GM21717 (cell line): Measurements from ENCODE around the gene AFAP1.
"Not testable (repeated sequence)": the region's sequence is repeated elsewhere in the genome, so short reads cannot be mapped to it uniquely, and the experiment has no call there.

Experiments used
- ATAC-seq: cut with Tn5 transposase; IDR thresholded peaks from one replicate; pipeline ENCODE4 v1.9.1; 2021; ENCODE audit warnings: mild to moderate bottlenecking, moderate library complexity; ENCODE audit not compliant: unreplicated experiment

The AFAP1 gene

DNA sequence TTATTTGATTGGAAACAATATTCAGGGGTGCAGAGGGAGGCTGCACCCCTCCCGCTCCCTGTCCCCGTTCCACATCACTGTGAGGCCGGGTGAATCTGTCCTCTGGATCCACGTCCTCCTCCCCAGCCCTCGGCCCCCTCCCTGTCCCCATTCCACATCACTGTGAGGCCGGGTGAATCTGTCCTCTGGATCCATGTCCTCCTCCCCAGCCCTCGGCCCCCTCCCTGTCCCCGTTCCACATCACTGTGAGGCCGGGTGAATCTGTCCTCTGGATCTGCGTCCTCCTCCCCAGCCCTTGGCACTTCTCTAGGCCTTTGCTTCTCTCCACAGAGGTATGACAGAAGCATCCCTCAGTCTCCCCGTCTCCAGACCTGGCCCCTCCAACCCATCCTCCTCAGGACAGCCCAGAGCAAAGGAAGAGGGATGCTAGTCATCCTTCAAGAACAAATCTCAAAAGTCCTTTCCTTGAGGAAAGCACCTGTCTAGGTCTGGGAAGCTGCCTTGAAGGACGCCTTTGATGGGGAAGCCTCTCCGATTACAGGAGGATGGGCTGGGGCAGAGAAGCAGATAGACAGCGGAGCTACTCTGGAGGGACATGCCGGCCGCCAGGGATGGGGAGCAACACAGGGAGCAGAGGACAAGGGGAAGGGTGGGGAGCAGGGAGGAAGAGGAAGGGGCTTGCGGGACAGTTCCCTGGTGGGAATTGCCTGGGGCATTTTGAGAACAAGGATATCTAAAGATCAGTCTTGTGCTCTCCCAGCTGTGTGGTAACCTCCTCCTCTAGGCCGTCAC, 10.8 kb upstream of the AFAP1 start:
- no peak for ATAC-seq

DNA sequence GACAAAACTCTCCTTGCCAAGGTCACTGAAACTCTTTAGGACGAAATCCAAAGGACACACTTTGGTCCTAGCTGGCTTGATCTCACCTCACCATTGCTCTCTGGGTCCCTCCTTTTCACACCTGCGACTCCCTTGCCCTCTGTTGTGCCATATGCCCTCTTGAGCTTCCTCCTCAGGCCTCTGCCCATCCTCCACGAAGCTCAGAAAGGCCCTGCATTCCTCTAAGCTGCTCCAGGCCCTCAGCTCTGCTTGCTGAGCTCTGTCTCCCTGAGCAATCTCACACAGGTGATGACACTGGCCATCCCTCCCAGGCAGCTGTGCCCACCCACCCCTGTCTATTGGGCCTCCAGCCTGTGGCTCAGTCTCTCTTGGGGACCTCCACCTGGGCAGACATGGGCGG, 10.1 kb upstream of the AFAP1 start:
- ATAC-seq = no peak

DNA sequence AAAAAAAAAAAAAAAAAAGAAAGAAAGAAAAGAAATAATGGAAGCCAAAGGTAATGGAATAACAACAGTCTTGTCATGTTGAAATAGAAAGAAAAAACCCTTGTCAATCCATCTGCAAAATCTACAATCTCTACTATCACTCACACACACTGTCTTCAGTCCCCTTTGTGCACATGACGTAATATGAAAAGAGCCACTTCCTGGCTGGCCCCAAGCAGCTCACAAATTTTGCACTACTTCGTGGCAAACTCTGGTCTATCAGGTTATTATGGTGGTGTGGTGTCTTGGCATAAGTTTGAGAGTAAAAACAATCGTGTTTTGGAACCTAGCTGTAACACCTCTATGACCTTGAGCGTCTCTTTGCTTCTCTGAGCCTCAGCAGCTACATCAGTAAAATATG, 8.3 kb upstream of the AFAP1 start:
- no peak for ATAC-seq

DNA sequence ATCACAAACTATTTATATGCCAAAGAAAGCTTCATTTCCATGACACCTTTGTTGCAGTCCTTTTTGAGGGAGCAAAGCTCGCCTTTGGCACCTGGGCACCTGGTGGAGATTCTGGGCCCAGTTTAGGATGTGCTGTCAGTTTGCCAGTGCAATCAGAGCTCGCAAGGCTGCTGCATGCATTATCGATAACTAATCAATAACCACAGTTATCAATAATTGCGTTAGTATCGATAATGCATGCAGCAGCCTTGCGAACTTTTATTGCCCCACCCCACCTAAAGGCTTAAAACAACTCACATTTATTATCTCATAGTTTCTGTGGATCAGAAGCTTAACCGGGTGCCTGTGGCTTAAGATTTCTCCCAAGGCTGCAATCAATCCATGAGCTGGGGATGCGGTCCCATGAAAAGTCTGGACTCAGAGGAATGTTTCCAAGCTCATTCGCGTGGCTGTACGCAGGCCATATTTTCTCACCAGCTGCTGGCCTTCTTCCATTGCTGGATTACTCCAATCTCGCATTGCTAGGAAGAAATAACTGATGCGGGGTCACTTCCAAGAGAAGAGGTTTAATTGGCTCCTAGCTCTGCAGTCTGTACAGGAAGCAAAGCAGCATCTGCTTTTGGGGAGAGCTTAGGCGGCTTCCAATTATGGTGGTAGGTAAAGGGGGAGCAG, 6.2 kb upstream of the AFAP1 start:
- ATAC-seq = no peak

DNA sequence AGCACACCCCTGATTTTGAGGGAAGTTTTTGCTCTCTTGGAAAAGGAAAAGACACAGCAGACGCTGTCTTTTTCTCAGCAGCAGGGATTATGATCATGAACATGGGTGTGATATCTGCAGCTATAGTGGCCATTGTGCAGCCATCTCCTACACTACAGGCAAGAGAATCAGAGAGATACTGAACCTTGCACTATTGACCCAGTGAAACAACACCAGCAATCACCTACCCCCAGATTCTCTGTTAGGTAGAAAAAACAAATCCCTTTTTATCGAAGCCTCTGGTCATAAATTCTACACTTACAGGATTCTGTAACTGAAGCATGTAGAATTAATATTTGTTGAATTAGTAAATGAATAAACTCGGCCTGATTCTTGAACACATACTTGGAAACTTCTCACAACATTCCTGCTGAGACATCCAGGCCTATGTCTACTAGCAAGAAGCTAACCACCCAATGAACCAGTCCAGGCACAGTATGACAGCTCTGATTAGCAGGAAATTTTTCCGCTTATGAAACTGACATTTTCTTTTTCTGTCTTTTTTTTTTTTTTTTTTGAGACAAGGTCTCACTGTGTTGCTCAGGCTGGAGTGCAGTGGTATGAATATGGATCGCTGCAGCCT, 5.0 kb upstream of the AFAP1 start:
- ATAC-seq = no peak

DNA sequence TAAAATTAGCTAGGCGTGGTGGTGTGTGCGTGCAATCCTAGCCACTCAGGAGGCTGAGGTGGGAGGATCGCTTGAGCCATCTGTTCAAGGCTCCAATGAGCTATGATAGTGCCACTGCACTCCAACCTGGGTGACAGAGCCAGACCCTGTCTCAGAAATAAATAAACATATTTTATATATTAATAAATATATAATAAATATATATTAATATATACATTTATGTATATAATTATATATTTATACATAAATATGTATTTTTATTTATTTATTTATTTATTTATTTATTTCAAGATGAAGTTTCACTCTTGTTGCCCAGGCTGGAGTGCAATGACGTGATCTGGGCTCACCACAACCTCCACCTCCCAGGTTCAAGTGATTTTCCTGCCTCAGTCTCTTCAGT, 4.0 kb upstream of the AFAP1 start:
- not testable (repeated sequence) for ATAC-seq

DNA sequence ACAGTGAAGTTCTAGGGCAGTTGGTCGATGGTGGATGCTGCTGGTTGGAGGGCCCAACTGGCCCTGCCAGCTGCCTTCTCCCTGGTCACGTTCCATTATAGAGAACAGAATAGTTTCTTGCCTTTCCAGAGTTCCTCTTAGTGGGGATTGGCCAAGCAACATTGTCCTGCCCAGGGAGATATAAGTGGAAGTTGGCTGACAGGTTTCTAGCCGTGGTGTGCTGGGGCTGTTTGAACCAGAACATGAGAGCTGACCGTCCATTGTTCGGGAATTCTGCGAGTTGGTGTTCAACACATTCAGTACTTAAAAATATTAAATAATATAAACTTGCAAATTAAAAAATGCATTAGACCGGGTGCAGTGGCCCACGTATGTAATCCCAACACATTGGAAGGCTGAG, 3.5 kb upstream of the AFAP1 start:
- ATAC-seq = no peak

DNA sequence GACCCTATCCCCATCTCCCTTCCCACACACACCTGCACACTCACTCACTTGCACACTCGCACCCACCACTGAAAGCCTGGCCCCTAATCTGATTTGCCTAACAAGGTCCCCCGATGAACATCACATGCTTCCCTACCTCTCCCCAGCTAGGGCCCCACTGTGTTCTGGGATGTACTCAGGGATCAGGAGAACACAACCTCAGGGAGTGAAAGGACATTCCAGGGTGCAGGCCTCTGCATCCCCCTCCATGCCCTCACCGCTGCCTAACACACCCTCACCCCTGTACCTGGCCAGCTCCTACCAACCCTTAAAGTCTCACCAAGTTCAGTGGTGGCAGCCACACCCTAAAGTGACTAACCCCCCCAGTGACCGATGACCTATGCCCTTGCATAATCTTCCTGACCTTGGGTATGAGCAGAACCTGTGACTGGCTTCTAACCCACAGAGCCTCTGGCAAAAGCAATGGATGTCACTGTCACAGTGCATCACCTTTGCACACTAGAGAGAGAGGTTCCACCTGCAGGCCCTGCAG, 2.4 kb upstream of the AFAP1 start:
- ATAC-seq = no peak

DNA sequence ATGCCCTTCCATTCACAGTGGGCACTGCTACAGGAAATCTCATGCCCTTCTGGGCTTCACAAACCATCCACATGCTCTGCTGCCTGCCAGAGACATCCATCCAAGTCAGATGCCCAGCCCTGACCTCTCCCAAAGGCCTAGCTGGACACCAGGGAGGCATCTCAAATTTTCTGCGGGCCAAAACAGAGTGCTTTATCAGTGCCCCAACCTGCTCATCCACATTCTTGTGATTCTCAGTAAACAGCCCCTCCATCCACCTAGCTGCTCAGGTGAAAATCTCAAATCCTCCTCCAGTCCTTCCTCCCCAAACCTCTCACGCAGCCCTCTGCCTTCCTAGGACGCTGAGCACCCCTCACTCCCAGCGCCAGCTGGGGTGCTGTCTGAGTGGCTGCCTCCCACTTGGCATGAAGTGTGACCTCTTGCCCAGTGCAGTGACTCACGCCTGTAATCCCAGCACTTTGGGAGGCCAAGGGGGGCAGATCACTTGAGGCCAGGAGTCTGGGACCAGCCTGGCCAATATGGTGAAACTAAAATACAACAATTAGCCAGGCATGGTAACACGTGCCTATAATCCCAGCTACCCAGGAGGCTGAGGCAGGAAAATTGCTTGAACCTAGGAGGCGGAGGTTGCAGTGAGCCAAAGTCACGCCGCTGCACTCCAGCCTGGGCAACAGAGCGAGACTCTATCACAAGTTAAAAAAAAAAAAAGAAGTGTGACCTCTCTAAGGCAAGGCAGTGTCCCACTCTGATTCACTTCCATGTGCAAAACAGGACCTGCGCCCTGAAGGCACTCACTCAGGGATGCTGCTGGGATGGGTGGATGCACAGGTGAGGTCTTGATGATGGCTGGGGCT, 1.7 kb upstream of the AFAP1 start:
- no peak for ATAC-seq

DNA sequence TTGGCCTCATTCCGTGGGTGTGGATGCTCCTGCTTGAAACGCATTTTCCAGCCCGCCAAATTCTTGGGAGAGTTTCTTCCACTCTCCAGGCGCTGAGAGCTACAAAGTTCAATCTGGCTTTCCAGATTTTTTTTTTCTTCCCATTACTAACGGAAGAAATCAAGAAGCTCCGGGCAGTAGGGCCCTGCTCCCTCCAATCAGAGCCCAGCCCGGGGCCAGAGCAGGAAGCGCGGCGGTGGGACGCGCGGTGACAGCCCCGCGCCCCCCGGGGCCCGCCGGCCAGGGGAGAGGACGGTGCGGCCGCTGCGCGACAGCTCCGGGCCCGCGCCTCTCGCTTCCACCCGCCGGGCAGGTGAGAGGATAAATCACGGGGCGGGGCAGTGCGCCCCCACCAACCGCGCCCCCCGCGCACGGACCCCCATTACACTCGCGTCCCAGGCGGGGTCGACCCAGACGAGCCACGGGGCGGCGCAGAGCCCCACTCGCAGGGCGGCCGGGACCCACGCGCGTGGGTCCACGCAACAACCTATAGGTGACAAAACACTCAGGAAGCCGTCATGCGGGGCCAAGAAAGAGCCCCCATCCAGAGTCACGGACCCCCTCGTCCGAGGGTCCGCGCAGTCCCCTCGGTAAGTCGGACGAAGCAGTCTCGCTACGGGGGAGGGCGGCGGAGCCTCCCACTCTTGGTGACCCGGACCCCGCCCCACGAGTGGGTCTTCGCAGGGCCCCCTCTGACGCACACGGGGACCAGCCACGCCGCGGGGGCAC, 868 bp downstream of the AFAP1 start:
- ATAC-seq = no peak

DNA sequence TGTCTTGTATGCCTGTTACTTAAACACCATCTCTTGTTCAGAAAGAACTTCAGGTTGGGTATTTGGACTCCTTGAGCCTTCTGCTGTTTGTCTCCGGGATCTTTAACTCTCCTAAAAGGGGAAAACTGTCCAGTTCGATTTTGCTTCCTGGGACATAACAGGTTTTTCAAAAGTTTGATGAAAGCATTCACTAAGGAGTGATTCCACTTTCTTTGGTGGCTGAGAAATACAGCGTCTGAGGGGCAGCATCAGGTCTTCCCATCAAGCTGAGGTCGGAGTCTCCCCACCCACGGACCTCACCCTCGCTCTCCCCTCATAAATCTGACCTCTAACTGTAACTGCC, 1.4 kb downstream of the AFAP1 start:
- ATAC-seq = no peak

DNA sequence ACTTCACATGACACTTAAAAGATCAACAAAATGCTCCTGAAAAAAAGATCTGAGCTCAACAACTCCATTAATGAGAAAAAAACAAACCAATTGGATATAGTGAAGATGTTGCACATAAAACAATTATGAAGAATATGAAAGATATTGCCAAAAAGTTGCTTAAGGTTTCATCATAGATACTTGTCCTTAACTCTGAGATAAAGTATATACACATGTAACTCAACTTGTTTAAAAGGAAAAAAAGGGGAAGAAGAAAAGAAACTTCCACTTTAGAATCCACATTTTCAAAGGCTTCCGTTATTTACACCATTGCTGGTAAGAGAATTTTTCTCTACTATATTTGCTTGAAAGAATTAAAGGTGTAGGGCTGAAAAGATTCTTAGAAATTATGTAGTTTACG, 2.7 kb downstream of the AFAP1 start:
- no peak for ATAC-seq

DNA sequence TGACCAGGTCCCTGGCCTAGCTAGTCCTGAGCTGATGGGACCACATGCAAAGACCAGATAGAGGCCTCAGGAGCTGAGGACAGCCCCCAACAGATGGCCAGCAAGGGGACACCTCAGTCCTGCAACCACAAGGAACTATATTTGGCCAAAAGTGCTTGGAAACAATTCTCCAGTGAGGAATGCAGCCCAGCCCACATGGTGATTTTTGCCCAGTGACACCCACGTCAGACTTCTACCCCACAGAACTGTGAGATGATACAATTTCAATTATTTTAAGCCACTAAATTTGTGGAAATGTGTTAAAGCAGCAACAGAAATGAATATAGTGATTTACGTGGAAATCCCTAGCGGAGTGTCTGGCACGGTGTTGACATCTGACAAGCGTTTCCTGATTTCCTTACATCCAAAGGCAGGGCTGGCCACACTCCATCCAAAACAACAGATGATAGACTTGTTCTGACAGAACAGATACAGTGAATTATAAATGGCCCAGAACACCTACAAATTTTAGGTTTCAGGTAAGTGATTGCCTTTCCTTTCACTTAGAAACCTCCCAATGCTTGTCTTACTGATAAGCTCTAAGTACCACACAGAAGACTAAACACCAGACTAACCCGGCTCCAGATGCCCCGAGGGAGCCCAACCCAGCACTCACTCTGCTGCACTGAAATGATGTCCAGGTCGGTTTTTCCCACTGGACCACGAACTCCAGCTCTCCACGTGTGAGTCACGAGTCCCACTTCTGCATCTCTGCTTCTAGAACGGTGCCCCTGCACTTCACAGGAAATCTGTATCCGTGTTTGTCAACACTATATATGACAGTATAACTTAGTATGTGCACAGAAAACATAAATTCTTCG, 5.8 kb downstream of the AFAP1 start:
- no peak for ATAC-seq

DNA sequence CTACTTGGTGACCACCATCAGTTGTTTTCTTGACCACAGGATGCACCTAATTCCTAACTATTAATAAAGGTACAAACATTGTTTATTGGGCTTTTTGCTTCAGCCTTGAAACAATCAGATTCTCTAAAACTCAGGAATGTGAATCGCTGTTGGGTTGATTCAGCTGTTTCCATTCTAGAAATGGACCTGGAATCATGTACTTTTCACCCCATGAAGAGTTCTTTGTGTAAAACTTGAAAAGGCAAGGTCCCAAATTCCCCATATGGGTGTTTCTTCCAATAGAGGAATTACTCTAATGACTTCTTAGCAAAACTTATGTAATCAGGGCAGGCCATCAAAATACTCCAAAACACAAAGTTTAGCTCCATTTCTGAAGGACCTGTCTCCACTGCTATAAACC, 7.4 kb downstream of the AFAP1 start:
- ATAC-seq = no peak

DNA sequence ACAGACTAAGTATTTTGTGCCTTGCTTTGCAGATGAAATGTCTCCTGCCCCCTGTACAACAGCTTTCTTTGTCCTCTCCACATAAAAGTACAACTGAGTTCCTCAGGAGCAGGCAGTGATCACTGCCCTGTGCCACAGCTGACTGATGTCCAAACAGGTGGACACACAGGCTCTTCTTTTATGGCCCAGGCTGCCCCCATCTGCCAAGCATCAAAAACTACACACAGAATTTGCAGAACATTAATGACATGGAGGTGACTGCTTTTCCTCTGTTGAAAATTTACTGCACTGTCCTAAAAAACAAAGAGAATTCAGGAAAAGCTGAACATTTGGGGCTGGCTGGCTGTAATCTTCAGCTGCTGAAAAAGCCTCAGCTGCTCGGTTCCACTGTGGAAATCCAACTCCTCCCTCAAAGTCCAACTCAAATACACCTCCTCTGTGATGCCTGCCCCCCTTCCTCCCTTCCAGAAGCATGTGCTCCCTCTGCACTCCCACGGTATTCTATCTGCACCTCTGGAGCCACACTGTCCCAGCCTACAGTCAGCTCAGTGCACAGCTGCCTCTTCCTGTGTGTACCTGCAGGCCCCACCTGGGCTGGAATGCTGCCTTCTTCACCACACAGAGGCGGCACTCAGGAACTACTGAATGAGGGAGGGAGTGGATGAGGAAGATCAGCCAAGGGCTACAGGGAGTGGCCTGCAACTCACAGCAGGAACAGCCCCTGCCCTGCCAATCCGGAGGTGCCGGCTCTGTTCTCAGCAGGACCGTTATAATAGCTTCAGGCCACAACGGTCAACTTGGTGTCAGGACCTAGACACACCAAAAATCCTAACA, 10.3 kb downstream of the AFAP1 start:
- no peak for ATAC-seq

DNA sequence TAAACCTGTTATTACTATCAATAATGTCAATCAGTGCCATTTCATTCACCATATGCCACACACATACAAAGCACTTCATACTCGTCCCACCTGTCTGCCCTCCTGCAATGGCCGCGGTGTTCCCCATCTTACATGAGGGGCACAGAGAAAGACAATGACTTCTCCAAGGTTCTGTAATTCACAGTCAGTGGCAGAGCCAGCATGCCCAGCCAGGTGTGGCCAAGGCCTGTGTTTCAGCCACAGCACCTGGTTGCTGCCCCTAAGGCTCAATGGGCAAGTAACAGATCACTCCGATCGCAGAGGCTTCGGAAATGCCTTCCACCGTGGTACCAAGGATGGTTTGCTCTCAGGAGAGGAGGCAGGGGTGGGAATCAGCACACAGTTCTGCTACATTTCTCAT, 10.9 kb downstream of the AFAP1 start:
- no peak for ATAC-seq

DNA sequence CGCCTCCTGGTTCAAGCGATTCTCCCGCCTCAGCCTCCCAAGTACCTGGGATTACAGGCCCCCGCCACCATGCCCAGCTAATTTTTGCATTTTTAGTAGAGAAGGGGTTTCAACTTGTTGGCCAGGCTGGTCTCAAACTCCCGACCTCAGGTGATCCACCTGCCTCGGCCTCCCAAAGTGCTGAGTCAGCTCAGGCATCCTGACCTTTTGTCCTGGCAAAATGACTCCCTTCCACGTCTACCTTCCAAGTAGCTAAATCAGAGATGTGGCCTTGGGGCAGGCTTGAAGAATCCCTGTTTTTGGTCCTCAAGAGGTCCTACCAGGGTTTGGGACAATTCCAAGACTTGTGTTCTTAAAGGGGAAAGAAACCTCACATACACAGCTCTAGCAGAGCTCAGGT, 12.8 kb downstream of the AFAP1 start:
- ATAC-seq = no peak

DNA sequence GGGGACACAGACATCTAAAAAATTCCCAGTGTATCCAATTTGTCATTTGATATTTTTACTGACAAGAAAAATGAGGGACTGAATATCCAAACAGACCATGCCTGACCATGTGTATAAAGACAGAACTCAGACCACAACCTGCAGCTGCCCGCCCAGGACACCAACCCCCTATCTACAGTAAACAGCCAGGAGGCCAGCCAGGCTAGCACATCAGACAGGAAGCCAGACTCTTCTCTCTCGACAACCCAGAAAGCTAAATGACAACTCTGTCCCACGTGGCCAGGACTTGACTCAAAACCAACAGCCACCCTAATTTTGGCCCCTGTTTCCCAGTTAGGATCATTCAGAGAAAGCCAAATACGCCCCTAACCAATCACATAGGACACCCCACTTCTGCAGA, 15.1 kb downstream of the AFAP1 start:
- ATAC-seq = no peak

DNA sequence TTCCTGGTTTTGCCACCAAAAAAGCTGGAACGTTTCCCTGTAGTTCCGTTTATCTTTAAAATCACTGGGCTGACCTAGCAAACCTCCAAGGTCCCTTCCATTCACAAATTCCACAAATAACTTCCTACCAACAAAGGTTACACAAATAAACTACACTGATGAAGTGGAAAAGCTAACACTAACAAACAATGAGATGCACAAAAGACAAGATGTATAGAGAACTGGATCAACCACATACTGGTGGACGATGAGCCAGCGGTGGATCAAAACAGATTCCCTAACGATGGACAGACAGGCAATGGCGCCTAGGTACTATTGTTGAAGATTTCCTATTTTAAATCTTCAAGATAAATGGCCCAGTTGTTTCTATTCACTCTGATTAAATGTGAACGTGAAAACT, 15.5 kb downstream of the AFAP1 start:
- no peak for ATAC-seq
